GM23248 (cell line): ENCODE results near the gene PCDHB4. TPM values are rescaled to one million over a fixed set of nuclear protein-coding genes. Genes with fewer than 3 reads are reported as not detected.
A peak's percentile ranks its signal among the peaks of the same experiment; 100 is the strongest.
"Not testable (repeated sequence)": the region's sequence is repeated elsewhere in the genome, so short reads cannot be mapped to it uniquely, and the experiment has no call there.

Experiments used
- DNase-seq: peaks from one replicate; pipeline ENCODE4 v3.0.0-alpha.2; 2015
- H2AFZ ChIP-seq: fragments of 200-600 bp; sonication (generic); 2 replicates; pipeline ENCODE4 v1.6.1; 2016; ENCODE audit warnings: antibody characterized with exemption
- H3F3A ChIP-seq: fragments of 200-600 bp; sonication (generic); 2 replicates; pipeline ENCODE4 v1.6.1; 2016; ENCODE audit warnings: mild to moderate bottlenecking, antibody characterized with exemption, mixed run types; ENCODE audit not compliant: insufficient read depth
- H3K27ac ChIP-seq: fragments of 200-600 bp; sonication (generic); 2 replicates; pipeline ENCODE4 v1.5.1; 2016; ENCODE audit warnings: mild to moderate bottlenecking
- H3K27me3 ChIP-seq: fragments of 200-600 bp; sonication (generic); replicated peaks from 2 replicates; pipeline ENCODE4 v1.6.1; 2016; ENCODE audit warnings: mild to moderate bottlenecking; ENCODE audit not compliant: insufficient read depth
- H3K36me3 ChIP-seq: fragments of 200-600 bp; sonication (generic); 2 replicates; pipeline ENCODE4 v1.6.1; 2016; ENCODE audit warnings: low read depth, mild to moderate bottlenecking
- H3K4me1 ChIP-seq: fragments of 200-600 bp; sonication (generic); 2 replicates; pipeline ENCODE4 v1.6.1; 2016; ENCODE audit warnings: mild to moderate bottlenecking; ENCODE audit not compliant: insufficient read depth
- H3K4me2 ChIP-seq: fragments of 200-600 bp; sonication (generic); one replicate; pipeline ENCODE4 v1.6.1; 2016; ENCODE audit warnings: mild to moderate bottlenecking; ENCODE audit not compliant: unreplicated experiment
- H3K4me3 ChIP-seq: fragments of 200-600 bp; sonication (generic); 2 replicates; pipeline ENCODE4 v1.5.1; 2016; ENCODE audit warnings: mild to moderate bottlenecking
- H3K79me2 ChIP-seq: fragments of 200-600 bp; sonication (generic); 2 replicates; pipeline ENCODE4 v1.6.1; 2016; ENCODE audit warnings: mild to moderate bottlenecking; ENCODE audit not compliant: insufficient read depth
- H3K9ac ChIP-seq: fragments of 200-600 bp; sonication (generic); 2 replicates; pipeline ENCODE4 v1.6.1; 2016; ENCODE audit warnings: mild to moderate bottlenecking
- H3K9me2 ChIP-seq: fragments of 200-600 bp; sonication (generic); 2 replicates; pipeline ENCODE4 v1.6.1; 2016; ENCODE audit warnings: mixed run types, mild to moderate bottlenecking, moderate library complexity; ENCODE audit not compliant: insufficient read depth
- H3K9me3 ChIP-seq: fragments of 200-600 bp; sonication (generic); one replicate; pipeline ENCODE4 v1.6.1; 2017; ENCODE audit warnings: low read depth
- H4K20me1 ChIP-seq: fragments of 200-600 bp; sonication (generic); 2 replicates; pipeline ENCODE4 v1.6.0; 2016; ENCODE audit not compliant: insufficient read depth
- EZH2 ChIP-seq: fragments of 200-600 bp; sonication (generic); IDR thresholded peaks from 2 replicates; pipeline ENCODE4 v1.6.1; 2018; ENCODE audit warnings: antibody characterized with exemption, mild to moderate bottlenecking; ENCODE audit not compliant: insufficient read depth, poor library complexity, severe bottlenecking
- EZH2phosphoT487 ChIP-seq: fragments of 200-600 bp; sonication (generic); IDR thresholded peaks from 2 replicates; pipeline ENCODE4 v1.6.1; 2018; ENCODE audit warnings: antibody characterized with exemption, moderate library complexity, mild to moderate bottlenecking, low read depth; ENCODE audit not compliant: insufficient read depth
- WGBS, 2 experiments: methylation state at CpG; one replicate each; pipeline ENCODE4 v1.1.6; 2015 to 2017; ENCODE audit warnings: low lambda C conversion rate in 2 of 2, low coverage in 1 of 2; ENCODE audit errors: missing lambda C conversion rate in 2 of 2; 5-methylcytosine and 5-hydroxymethylcytosine counted together
- in situ Hi-C: fragments of 300-500 bp; cut with MboI; formaldehyde crosslinking; loops from 2 replicates; pipeline ENCODE4 v1.15.0; 2020
- polyA plus RNA-seq: library from polyadenylated mRNA; unstranded; fragments of >200 nt; fragmentation: Nextera tagmentation; extraction: Ambion mirVana; gene quantifications from 2 replicates; pipeline ENCODE4 v1.2.1, GENCODE V29; 2016
- total RNA-seq: library from RNA; depleted of rRNA; stranded (reverse); fragments of >200 nt; shearing (Covaris generic); gene quantifications from 2 replicates; pipeline ENCODE4 v1.2.3, GENCODE V29; 2014

PCDHB4 gene
- total and polyA plus RNA-seq, 2 experiments from 2014 or later: 0.22 to 1.0 TPM

DNA sequence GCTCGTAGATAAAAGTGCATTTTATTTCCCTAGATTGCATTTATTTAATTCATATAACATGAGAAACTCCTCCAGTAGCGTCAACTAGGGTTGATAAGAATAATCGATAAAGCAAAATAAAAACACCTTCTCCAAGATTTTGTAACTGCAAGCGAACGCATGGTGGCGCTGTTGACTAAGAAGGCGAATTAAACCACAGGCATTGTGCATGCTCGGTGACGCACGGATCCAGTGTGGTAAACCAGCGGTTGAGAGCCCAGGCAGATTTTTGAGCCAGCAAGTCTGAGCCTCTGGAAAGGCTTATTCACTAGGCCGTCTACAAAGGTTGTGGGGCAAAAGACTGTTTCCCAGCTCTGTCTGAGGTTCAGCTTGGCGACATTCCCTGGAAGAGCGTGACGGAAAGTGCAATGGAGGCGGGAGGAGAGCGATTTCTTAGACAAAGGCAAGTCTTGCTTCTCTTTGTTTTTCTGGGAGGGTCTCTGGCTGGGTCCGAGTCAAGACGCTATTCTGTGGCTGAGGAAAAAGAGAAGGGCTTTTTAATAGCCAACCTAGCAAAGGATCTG is 21.3 kb upstream of the PCDHB4 start, which contains the start of gene PCDHB3:
TSS of gene PCDHB3 (plus strand) at position 231 of the 563 bp plus-strand sequence. CDS start at position 408, 177 bp downstream.
- H3K9me3 ChIP-seq: no peaks in the 10 kb centered on the region
- peak; percentile 79 for DNase-seq
- WGBS, 2 experiments: 15 to 23% methylated on average over 19 of the region's 19 CpGs
- H3F3A ChIP-seq: no peaks in the 10 kb centered on the region
- H3K79me2 ChIP-seq: no peaks in the 10 kb centered on the region
- TF ChIP-seq EZH2: no peak
- no peak for TF ChIP-seq EZH2phosphoT487
- H3K4me3 ChIP-seq: no peak within 1 kb of the TSS
- no peak within 1 kb of the TSS for H3K4me2 ChIP-seq
- no peaks in the 10 kb centered on the region for H4K20me1 ChIP-seq
- no peaks in the 10 kb centered on the region for H3K27me3 ChIP-seq
- no peaks in the 10 kb centered on the region for H3K36me3 ChIP-seq
- in situ Hi-C loops: no loop called here
- no peak within 1 kb of the TSS for H3K27ac ChIP-seq
- no peak within 1 kb of the TSS for H2AFZ ChIP-seq
- H3K9ac ChIP-seq: no peak within 1 kb of the TSS
- H3K4me1 ChIP-seq: no peaks in the 10 kb centered on the region
- no peaks in the 10 kb centered on the region for H3K9me2 ChIP-seq

DNA sequence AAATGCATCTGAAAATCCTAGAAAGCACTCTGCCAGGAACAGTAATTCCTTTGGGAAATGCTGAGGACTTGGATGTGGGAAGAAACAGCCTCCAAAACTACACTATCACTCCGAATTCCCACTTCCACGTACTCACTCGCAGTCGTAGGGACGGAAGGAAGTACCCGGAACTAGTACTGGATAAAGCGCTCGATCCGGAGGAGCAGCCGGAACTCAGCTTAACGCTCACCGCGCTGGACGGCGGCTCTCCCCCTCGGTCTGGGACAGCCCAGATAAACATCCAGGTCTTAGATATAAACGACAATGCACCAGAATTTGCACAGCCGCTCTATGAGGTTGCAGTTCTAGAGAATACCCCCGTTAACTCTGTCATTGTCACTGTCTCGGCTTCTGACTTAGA is 20.6 kb upstream of the PCDHB4 start:
- Histone ChIP-seq H3K9me3 (no peaks in the 10 kb centered on the region), H3K79me2 (no peaks in the 10 kb centered on the region), H4K20me1 (no peaks in the 10 kb centered on the region), H3K4me1 (no peaks in the 10 kb centered on the region), H2AFZ (no peak overlapping the region), H3K9ac (no peak overlapping the region), H3F3A (no peaks in the 10 kb centered on the region), H3K4me2 (no peak overlapping the region), H3K4me3 (no peak overlapping the region), H3K27ac (no peak overlapping the region), H3K9me2 (no peaks in the 10 kb centered on the region), H3K36me3 (no peaks in the 10 kb centered on the region), H3K27me3 (no peaks in the 10 kb centered on the region)
- TF ChIP-seq EZH2phosphoT487 (no peak), EZH2 (no peak)
- DNase-seq: no peak
- 38 to 44% methylated on average over 19 to 20 of the region's 20 CpGs for WGBS, 2 experiments
- in situ Hi-C loops: no loop called here

DNA sequence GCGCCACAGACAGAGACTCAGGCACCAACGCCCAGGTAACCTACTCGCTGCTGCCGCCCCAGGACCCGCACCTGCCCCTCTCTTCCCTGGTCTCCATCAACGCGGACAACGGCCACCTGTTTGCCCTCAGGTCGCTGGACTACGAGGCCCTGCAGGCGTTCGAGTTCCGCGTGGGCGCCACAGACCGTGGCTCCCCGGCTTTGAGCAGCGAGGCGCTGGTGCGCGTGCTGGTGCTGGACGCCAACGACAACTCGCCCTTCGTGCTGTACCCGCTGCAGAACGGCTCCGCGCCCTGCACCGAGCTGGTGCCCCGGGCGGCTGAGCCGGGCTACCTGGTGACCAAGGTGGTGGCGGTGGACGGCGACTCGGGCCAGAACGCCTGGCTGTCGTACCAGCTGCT is 19.5 kb upstream of the PCDHB4 start:
- H3K9me3 ChIP-seq, H3K27me3 ChIP-seq, H3K4me1 ChIP-seq, H3F3A ChIP-seq, H3K36me3 ChIP-seq, H3K4me3 ChIP-seq, H4K20me1 ChIP-seq, H3K27ac ChIP-seq, DNase-seq, H3K4me2 ChIP-seq, H3K9me2 ChIP-seq, H3K9ac ChIP-seq, in situ Hi-C loops, H3K79me2 ChIP-seq, H2AFZ ChIP-seq: not testable (repeated sequence)
- 38 to 47% methylated on average over 22 to 25 of the region's 39 CpGs for WGBS, 2 experiments

DNA sequence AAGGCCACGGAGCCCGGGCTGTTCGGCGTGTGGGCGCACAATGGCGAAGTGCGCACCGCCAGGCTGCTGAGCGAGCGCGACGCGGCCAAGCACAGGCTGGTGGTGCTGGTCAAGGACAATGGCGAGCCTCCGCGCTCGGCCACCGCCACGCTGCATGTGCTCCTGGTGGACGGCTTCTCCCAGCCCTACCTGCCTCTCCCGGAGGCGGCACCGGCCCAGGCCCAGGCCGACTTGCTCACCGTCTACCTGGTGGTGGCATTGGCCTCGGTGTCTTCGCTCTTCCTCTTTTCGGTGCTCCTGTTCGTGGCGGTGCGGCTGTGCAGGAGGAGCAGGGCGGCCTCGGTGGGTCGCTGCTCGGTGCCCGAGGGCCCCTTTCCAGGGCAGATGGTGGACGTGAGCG is 19.1 kb upstream of the PCDHB4 start:
- H3K4me1 ChIP-seq, H4K20me1 ChIP-seq, H2AFZ ChIP-seq, DNase-seq, H3K4me2 ChIP-seq, H3K36me3 ChIP-seq, H3F3A ChIP-seq, H3K4me3 ChIP-seq, H3K27ac ChIP-seq, H3K9me3 ChIP-seq, in situ Hi-C loops, H3K9ac ChIP-seq, H3K27me3 ChIP-seq, H3K9me2 ChIP-seq, H3K79me2 ChIP-seq: not testable (repeated sequence)
- 31 to 44% methylated on average over 12 to 26 of the region's 38 CpGs for WGBS, 2 experiments

DNA sequence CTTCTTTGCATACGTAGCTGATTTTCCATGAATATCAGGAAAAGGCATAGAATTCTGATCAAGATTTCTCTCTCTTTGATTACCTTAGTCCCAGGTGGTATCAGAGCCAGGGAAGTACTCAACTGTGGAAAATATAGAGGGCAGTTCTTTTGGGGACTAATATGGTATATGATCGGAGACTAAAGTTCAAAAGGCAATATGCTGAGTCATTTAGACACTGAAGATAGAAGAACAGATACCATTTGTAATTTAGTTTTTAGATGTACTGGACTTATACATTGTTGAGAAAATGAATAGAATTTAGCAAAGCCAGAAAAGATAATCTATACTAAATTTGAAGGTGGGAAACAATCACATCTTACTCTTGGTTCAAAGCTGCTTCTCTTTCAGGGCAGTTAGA is 16.3 kb upstream of the PCDHB4 start:
- no peak for DNase-seq
- H3K4me1 ChIP-seq: no peaks in the 10 kb centered on the region
- H3K36me3 ChIP-seq: no peaks in the 10 kb centered on the region
- no peaks in the 10 kb centered on the region for H3K27me3 ChIP-seq
- no peaks in the 10 kb centered on the region for H3F3A ChIP-seq
- no peak overlapping the region for H3K4me2 ChIP-seq
- H3K4me3 ChIP-seq: no peak overlapping the region
- H3K9me2 ChIP-seq: no peaks in the 10 kb centered on the region
- no peak overlapping the region for H2AFZ ChIP-seq
- H3K79me2 ChIP-seq: no peaks in the 10 kb centered on the region
- in situ Hi-C loops: no loop called here
- H3K9me3 ChIP-seq: no peaks in the 10 kb centered on the region
- no peak overlapping the region for H3K27ac ChIP-seq
- no peaks in the 10 kb centered on the region for H4K20me1 ChIP-seq
- H3K9ac ChIP-seq: no peak overlapping the region
- WGBS, 2 experiments: 43 to 59% methylated on average over 2 of the region's 2 CpGs
- TF ChIP-seq EZH2phosphoT487 (no peak), EZH2 (no peak)
